ENCODE results near the gene DNAAF8. TPM values are rescaled to one million over a fixed set of nuclear protein-coding genes. Genes with fewer than 3 reads are reported as not detected.

The DNAAF8 gene
- total and polyA plus RNA-seq, 2 experiments from 2014 or later, result 0.07 to 0.77 TPM

DNA sequence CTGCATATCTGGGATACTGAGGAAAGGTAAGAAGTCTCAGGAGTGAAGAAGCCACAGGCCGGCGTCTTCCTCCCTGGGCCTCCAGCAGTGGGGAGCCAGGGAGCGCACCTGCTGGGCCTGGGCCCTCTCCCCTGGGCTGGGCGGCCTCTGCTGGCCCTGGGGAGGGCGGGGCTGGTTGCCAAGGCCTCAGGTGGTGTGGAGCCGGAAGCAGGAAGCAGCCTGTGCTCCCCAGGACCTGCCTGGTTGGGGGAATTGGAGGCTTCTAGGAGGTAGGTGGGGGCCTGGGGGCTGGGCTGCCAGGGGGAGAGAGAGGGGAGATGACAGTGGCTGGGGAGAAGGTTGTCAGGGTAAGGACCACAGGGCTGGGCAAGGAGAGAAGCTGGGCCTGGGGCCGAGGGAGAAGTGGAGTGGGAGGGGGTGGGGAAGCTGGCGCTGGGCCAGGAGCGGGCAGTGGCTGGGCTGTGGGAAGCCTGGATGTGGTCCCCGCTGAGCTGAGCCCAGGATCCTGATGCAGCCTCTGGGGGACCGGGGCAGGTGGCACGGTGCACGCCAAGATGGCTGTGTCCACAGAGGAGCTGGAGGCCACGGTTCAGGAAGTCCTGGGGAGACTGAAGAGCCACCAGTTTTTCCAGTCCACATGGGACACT is 61.0 kb downstream of the DNAAF8 start, which contains the start of gene SMIM22:
Gene SMIM22, plus strand, starts transcription at position 189 of the 647 bp plus-strand sequence. Its CDS starts 366 bp downstream, at position 555.
- Histone ChIP-seq H3K4me1 (ENCODE audit: low read depth) (no peaks in the 10 kb centered on the region), H3K27ac (no peak within 1 kb of the TSS), H3K9me3 (ENCODE audit: low read depth) (no peaks in the 10 kb centered on the region), H3K4me3 (no peak within 1 kb of the TSS), H3K36me3 (peaks cover 11% of the 10 kb centered on the region), H3K27me3 (no peaks in the 10 kb centered on the region)
- no peak for DNase-seq (ENCODE audit: low read depth in 1 of 2, low spot score in 1 of 2)
- TF ChIP-seq, protein P1, sequence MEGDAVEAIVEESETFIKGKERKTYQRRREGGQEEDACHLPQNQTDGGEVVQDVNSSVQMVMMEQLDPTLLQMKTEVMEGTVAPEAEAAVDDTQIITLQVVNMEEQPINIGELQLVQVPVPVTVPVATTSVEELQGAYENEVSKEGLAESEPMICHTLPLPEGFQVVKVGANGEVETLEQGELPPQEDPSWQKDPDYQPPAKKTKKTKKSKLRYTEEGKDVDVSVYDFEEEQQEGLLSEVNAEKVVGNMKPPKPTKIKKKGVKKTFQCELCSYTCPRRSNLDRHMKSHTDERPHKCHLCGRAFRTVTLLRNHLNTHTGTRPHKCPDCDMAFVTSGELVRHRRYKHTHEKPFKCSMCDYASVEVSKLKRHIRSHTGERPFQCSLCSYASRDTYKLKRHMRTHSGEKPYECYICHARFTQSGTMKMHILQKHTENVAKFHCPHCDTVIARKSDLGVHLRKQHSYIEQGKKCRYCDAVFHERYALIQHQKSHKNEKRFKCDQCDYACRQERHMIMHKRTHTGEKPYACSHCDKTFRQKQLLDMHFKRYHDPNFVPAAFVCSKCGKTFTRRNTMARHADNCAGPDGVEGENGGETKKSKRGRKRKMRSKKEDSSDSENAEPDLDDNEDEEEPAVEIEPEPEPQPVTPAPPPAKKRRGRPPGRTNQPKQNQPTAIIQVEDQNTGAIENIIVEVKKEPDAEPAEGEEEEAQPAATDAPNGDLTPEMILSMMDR (IDR thresholded peaks at IDR 0.05; ENCODE audit: low read depth, low read length), result no peak

DNA sequence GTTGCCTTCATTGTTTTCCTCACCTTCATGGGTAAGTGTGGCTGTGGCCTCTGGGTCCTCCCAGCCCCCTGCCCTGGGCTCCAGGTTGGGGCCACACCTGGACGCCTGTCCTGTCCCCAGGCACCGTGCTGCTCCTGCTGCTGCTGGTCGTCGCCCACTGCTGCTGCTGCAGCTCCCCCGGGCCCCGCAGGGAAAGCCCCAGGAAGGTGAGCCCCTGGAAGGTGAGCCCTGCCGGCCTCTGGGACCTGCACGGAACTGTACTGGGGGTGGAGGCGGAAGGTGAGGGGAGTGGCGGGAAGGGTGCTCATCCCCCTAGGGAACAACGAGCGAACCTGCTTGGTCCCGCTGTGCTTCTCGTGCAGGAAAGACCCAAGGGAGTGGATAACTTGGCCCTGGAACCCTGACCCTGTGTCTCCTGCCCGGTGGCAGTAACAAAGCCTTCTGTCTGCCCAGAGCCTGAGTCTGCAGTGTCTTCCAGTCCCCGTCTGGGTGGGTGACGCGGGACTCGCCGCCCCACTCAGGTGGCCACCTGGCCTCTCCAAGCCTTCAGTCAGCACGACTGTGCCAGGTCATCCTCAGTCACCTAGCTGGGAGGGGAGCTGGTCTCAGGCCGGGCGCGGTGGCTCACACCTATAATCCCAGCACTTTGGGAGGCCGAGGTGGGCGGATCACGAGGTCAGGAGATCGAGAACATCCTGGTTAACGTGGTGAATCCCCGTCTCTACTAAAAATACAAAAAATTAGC is 61.7 kb downstream of the DNAAF8 start:
- Histone ChIP-seq H3K9me3 (ENCODE audit: low read depth) (no peaks in the 10 kb centered on the region), H3K36me3 (peaks cover 11% of the 10 kb centered on the region), H3K4me3 (no peak overlapping the region), H3K4me1 (ENCODE audit: low read depth) (peaks cover under 1% of the 10 kb centered on the region), H3K27me3 (no peaks in the 10 kb centered on the region), H3K27ac (no peak overlapping the region)
- no peak for DNase-seq (ENCODE audit: low read depth in 1 of 2, low spot score in 1 of 2)
- TF ChIP-seq, protein P1 (IDR thresholded peaks at IDR 0.05; ENCODE audit: low read depth, low read length), result no peak

- no peak overlapping the region for H3K27ac ChIP-seq
- H3K4me3 ChIP-seq, result no peak overlapping the region
- peaks cover 11% of the 10 kb centered on the region for H3K36me3 ChIP-seq
- H3K4me1 ChIP-seq (ENCODE audit: low read depth), result peaks cover 6% of the 10 kb centered on the region
- TF ChIP-seq, protein P1 (IDR thresholded peaks at IDR 0.05; ENCODE audit: low read depth, low read length), result no peak
- no peak for DNase-seq (ENCODE audit: low read depth in 1 of 2, low spot score in 1 of 2)
- H3K9me3 ChIP-seq (ENCODE audit: low read depth), result no peaks in the 10 kb centered on the region
- no peaks in the 10 kb centered on the region for H3K27me3 ChIP-seq
Measured at GRCh38 chr16:4796982-4797804, 62.9 kb downstream of the DNAAF8 start.

DNA sequence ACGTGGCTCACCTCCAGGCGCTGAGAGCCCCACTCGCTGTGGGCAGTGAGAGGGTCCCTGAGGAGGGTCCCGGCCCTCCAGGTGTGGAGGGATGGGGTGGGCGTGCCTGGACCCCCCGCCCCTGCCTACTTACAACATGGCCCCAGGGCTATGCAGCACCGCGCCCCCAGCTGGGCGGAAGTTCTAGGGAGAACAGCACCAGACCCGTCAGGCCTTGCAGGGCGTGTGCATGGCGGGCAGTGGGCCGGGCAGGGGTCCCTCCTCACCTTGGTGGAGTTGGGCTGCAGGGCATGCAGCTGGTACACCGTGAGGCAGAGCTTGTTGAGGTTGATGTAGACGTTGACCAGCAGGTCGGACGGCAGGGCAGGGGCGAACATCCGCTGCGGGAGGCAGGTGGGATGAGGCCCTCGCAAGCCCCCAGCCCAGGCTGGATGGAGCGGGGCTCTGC is 63.5 kb downstream of the DNAAF8 start:
- TF ChIP-seq, protein P1 (IDR thresholded peaks at IDR 0.05; ENCODE audit: low read depth, low read length), result no peak

DNA sequence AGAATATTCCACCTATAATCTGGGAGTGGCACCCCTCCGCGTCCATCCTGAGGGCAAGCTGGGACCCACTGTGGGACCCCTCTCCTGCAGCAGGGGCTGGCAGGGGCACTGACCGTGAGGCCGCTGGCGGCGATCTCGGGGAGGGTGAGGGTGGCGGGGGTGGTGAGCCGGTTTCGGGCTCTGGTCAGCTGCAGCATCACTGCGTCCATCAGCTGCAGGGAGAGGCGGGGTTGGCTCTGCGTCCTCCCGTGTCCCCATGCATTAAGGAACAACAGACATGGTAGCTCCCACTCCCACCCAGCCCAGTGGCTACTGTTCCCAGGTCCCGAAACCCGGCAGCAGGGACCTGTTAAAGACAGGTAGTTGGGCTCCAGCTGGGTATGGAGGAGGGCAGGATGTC is 64.1 kb downstream of the DNAAF8 start:
- no peak overlapping the region for H3K4me3 ChIP-seq
- H3K36me3 ChIP-seq, result peaks cover 11% of the 10 kb centered on the region
- H3K27me3 ChIP-seq, result no peaks in the 10 kb centered on the region
- H3K4me1 ChIP-seq (ENCODE audit: low read depth), result peaks cover 11% of the 10 kb centered on the region
- no peak overlapping the region for H3K27ac ChIP-seq
- no peak for DNase-seq (ENCODE audit: low read depth in 1 of 2, low spot score in 1 of 2)
- H3K9me3 ChIP-seq (ENCODE audit: low read depth), result no peaks in the 10 kb centered on the region
- TF ChIP-seq, protein P1 (IDR thresholded peaks at IDR 0.05; ENCODE audit: low read depth, low read length), result no peak

More for the DNA sequence above, 63.5 kb downstream of the DNAAF8 start:
- Histone ChIP-seq H3K4me3 (no peak overlapping the region), H3K9me3 (ENCODE audit: low read depth) (no peaks in the 10 kb centered on the region), H3K27ac (no peak overlapping the region), H3K27me3 (no peaks in the 10 kb centered on the region), H3K36me3 (peaks cover 11% of the 10 kb centered on the region), H3K4me1 (ENCODE audit: low read depth) (peaks cover 6% of the 10 kb centered on the region)
- DNase-seq (ENCODE audit: low read depth in 1 of 2, low spot score in 1 of 2), result no peak
